HG03159 (cell line): ENCODE measurements around the gene GSX1.

Experiments
- ATAC-seq: cut with Tn5 transposase; IDR thresholded peaks from one replicate; pipeline ENCODE4 v1.9.1; 2021; ENCODE audit warnings: mild to moderate bottlenecking, moderate library complexity; ENCODE audit not compliant: unreplicated experiment

Gene GSX1

DNA sequence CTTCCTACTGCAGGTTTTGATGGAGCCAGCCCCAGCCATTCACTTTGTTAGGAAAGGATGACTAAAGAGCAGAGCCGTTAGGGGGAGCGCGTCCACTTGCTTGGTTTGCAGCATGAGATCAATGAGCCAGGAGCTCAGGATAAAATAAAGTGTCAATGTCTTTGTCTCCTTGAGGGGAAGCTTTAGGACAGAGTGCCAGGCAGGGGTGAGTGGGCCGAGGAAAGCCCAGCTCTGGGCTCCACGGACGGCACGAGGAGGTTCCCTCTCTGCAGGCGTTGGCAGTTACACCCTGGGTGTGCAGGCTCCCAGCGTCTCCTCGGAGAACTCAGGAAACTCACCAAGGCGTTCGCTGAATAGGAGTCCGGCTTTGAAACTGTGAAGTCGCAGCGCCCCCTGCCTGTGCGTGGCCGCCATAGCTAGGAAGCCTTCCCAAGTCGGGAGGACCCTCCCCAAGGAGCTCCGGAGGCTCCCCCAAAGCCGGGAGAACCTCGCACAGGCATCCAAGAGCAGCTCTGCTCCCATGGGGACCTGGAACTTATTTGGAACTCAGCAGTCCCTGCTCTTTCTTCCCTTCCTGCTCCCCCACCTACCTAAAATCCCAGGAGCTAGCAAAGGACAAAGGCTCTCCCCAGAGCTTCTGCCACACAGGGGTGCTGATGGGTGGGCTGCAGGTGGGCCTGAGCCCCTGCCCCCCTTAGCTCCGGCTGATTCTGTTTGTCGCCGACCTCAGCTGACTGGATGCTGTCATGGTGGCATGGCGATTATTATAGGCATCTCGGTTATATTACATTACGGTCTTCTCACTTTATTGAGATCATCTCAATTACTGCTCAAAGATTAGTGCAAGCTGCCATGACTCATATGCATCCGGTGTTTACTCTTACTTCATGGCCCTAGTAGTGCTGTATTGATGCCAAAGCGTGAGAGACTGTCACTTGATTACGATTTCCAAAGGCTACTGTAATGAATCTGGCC lies 34.4 kb downstream of the GSX1 start:
- no peak for ATAC-seq

DNA sequence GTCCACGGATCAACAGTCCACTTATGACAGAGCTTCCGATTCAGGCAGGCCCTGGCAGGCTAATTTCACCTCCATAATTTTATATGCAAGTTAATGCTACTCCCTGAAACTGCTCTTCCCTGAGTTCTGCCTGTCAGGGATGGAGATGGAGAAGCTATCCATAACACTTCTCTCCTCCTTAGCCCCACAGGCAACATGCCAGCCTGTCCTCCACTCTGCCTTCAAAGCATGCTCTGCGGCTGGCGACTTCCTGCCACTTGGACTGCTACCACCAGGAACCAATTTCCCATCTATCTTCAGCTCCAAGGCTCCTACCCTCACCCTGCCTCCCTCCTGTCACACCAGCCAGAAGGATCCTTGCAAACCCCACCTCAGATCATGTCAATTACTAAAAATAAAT lies 35.4 kb downstream of the GSX1 start:
- ATAC-seq, result no peak

DNA sequence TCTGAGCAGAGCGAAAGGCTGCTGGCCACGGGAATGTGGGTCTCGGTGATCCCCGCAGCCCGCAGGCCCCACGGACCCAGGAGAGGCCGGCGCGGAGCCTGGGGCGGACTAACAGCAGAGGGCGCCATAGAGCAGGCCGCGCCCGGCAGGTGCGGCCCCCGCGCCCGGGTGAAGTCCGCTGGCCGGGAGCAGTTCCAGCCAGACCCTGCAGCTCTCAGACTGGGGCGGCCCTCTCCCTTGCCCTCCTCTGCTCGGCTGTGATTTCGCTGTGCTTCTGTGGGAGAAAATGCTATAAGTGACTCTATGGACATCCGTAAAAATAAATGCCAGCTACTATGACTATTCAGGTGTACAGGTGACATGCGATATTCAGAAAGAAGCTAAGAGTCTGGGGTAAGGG lies 37.7 kb downstream of the GSX1 start:
- ATAC-seq, result no peak

DNA sequence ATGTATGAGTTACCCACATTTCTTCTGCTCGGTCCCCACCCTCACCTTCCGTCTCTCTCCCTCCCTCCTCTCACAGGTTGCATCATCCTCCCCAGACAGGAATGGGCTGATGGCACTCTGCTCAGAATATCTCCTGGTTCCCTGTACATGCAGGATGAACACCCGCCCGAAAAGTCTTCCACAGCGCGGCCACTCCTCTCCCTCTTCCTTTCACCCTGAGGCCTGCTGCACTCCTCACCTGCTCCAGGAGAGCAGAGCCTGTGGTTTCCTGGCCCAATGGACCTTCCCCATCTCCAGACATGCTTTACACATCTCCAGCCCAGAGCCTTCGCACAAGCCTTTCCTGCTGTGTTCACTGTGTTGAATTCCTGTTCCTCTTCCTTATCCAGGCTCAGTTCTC lies 40.9 kb downstream of the GSX1 start:
- ATAC-seq, result no peak

DNA sequence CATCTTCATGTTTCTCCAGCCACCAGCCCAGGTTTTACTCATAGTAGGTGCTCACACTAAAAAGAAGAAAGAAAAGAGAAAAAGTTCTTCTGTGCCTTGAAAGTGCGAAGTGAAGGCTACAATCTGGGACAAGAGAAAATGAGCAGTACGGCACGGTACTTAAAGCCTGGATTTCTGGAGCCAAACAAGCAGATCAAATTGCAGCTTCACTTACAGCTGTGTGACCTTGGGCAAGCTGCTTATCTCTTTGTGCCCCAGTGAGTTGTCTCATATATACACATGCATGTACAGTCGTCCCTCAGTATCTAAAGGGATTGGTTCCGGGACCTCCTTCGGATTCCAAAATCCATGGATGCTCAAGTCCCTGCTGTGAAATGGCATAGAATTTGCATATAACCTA lies 41.8 kb downstream of the GSX1 start:
- no peak for ATAC-seq

DNA sequence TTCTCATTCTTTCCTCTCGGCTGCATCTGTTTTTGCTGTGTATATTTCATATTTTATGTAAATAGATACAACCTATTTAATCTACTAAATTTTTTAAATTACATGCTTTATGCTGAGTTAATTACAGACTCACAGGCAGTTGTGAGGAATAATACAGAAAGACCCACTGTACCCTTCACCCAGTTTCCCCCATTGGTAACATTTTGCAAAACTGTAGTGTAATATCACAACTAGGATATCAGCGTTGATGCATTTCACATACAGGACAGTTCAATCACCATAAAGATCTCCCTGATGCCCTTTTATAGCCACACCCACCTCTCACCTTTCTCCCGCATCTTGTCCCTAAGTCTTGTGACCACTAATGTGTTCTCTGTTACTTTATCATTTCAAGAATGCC lies 43.5 kb downstream of the GSX1 start:
- ATAC-seq, result no peak

DNA sequence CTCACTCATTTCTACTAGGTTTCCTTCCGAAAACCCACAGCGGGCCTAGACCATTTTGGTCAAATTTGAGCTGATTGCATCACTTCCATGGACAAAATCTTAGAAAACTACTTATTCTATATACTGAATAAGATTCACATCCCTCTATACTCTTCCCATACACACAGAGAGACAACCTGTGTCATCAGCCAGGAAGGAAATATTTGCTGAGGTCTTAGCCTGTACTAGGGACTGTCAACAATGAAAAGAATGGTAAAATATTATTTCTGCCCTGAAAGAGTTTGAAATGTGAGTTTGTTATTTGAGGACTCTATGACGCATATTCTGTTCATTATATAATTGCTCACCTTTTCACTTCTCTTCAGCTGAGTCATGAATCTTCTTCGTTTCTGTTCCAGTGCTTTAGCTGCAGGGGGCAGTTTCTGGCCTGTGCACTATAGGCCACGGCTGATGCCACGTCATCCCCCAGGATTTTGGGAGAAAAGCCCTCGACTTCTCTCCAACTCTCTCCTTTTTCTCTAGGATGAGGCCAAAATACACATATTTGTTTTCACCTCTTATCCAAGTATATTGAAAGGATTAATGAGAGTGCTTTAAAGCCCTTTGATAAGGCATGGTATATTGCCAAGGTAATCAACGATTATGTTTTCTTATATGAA lies 47.7 kb downstream of the GSX1 start:
- no peak for ATAC-seq

DNA sequence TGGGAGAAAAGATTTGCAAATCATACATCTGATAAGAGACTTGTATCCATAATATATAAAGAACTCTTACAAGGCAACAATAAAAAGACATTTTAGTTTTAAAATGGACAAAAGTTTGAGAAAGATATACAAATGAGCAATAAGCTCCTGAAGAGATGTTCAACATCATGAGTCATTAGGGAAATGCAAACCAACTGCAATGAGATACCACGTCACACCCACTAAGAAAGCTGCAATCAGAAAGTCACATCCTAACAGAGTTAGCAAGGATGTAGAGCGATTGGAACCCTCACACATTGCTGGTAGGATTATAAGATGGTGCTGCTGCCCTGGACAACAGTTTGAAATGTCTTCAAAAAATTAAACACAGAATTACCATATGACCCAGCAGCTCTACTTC lies 50.3 kb downstream of the GSX1 start:
- no peak for ATAC-seq
